ENCODE results near the gene CDH4.

CDH4 gene

GRCh38 chr20:61804752-61805295, 552.8 kb downstream of the CDH4 start:
- no peak overlapping the region for H3K4me2 ChIP-seq (ENCODE audit: low read length)
- no peak overlapping the region for H3K4me3 ChIP-seq (ENCODE audit: low read length)
- H3K4me1 ChIP-seq (ENCODE audit: control insufficient read depth, insufficient read depth, low read length), result peaks cover 12% of the 10 kb centered on the region
- H3K9ac ChIP-seq (ENCODE audit: low read depth, low read length), result no peak overlapping the region
- peaks cover 29% of the 10 kb centered on the region for H3K27me3 ChIP-seq (ENCODE audit: control insufficient read depth, insufficient read depth, low read length)
- H3K36me3 ChIP-seq (ENCODE audit: insufficient read depth, low read length), result no peaks in the 10 kb centered on the region
- H3K9me3 ChIP-seq (replicated peaks; ENCODE audit: low read length), result no peaks in the 10 kb centered on the region

GRCh38 chr20:61805365-61805764, 553.3 kb downstream of the CDH4 start:
- no peaks in the 10 kb centered on the region for H3K9me3 ChIP-seq (replicated peaks; ENCODE audit: low read length)
- peaks cover 29% of the 10 kb centered on the region for H3K27me3 ChIP-seq (ENCODE audit: control insufficient read depth, insufficient read depth, low read length)
- H3K4me2 ChIP-seq (ENCODE audit: low read length), result no peak overlapping the region
- no peak overlapping the region for H3K4me3 ChIP-seq (ENCODE audit: low read length)
- H3K4me1 ChIP-seq (ENCODE audit: control insufficient read depth, insufficient read depth, low read length), result peaks cover 12% of the 10 kb centered on the region
- no peaks in the 10 kb centered on the region for H3K36me3 ChIP-seq (ENCODE audit: insufficient read depth, low read length)
- H3K9ac ChIP-seq (ENCODE audit: low read depth, low read length), result no peak overlapping the region

- no peaks in the 10 kb centered on the region for H3K36me3 ChIP-seq (ENCODE audit: insufficient read depth, low read length)
- H3K9me3 ChIP-seq (replicated peaks; ENCODE audit: low read length), result no peaks in the 10 kb centered on the region
- no peak overlapping the region for H3K9ac ChIP-seq (ENCODE audit: low read depth, low read length)
- peaks cover 12% of the 10 kb centered on the region for H3K4me1 ChIP-seq (ENCODE audit: control insufficient read depth, insufficient read depth, low read length)
- no peak overlapping the region for H3K4me2 ChIP-seq (ENCODE audit: low read length)
- peaks cover 29% of the 10 kb centered on the region for H3K27me3 ChIP-seq (ENCODE audit: control insufficient read depth, insufficient read depth, low read length)
- no peak overlapping the region for H3K4me3 ChIP-seq (ENCODE audit: low read length)
Observed at GRCh38 chr20:61805781-61806180, 553.7 kb downstream of the CDH4 start.

- peaks cover 29% of the 10 kb centered on the region for H3K27me3 ChIP-seq (ENCODE audit: control insufficient read depth, insufficient read depth, low read length)
Observed at GRCh38 chr20:61806314-61806713, 554.3 kb downstream of the CDH4 start.

GRCh38 chr20:61806995-61807394, 554.9 kb downstream of the CDH4 start:
- no peaks in the 10 kb centered on the region for H3K9me3 ChIP-seq (replicated peaks; ENCODE audit: low read length)
- peaks cover 12% of the 10 kb centered on the region for H3K4me1 ChIP-seq (ENCODE audit: control insufficient read depth, insufficient read depth, low read length)
- H3K27me3 ChIP-seq (ENCODE audit: control insufficient read depth, insufficient read depth, low read length), result peaks cover 29% of the 10 kb centered on the region
- H3K4me3 ChIP-seq (ENCODE audit: low read length), result no peak overlapping the region
- H3K4me2 ChIP-seq (ENCODE audit: low read length), result no peak overlapping the region
- H3K36me3 ChIP-seq (ENCODE audit: insufficient read depth, low read length), result no peaks in the 10 kb centered on the region
- H3K9ac ChIP-seq (ENCODE audit: low read depth, low read length), result no peak overlapping the region

More at GRCh38 chr20:61806314-61806713, 554.3 kb downstream of the CDH4 start:
- Histone ChIP-seq H3K9ac (ENCODE audit: low read depth, low read length) (no peak overlapping the region), H3K4me2 (ENCODE audit: low read length) (no peak overlapping the region), H3K9me3 (replicated peaks; ENCODE audit: low read length) (no peaks in the 10 kb centered on the region), H3K4me3 (ENCODE audit: low read length) (no peak overlapping the region), H3K4me1 (ENCODE audit: control insufficient read depth, insufficient read depth, low read length) (peaks cover 12% of the 10 kb centered on the region), H3K36me3 (ENCODE audit: insufficient read depth, low read length) (no peaks in the 10 kb centered on the region)

GRCh38 chr20:61807471-61808160, 555.6 kb downstream of the CDH4 start:
- Histone ChIP-seq H3K27me3 (ENCODE audit: control insufficient read depth, insufficient read depth, low read length) (peaks cover 23% of the 10 kb centered on the region), H3K4me1 (ENCODE audit: control insufficient read depth, insufficient read depth, low read length) (peaks cover 12% of the 10 kb centered on the region), H3K9ac (ENCODE audit: low read depth, low read length) (no peak overlapping the region), H3K36me3 (ENCODE audit: insufficient read depth, low read length) (no peaks in the 10 kb centered on the region), H3K4me3 (ENCODE audit: low read length) (no peak overlapping the region), H3K9me3 (replicated peaks; ENCODE audit: low read length) (no peaks in the 10 kb centered on the region), H3K4me2 (ENCODE audit: low read length) (no peak overlapping the region)

GRCh38 chr20:61808447-61808846, 556.4 kb downstream of the CDH4 start:
- Histone ChIP-seq H3K27me3 (ENCODE audit: control insufficient read depth, insufficient read depth, low read length) (peaks cover 15% of the 10 kb centered on the region), H3K9ac (ENCODE audit: low read depth, low read length) (no peak overlapping the region), H3K4me2 (ENCODE audit: low read length) (no peak overlapping the region), H3K9me3 (replicated peaks; ENCODE audit: low read length) (no peaks in the 10 kb centered on the region), H3K36me3 (ENCODE audit: insufficient read depth, low read length) (no peaks in the 10 kb centered on the region), H3K4me1 (ENCODE audit: control insufficient read depth, insufficient read depth, low read length) (peaks cover 4% of the 10 kb centered on the region), H3K4me3 (ENCODE audit: low read length) (no peak overlapping the region)

GRCh38 chr20:61809006-61809770, 557.1 kb downstream of the CDH4 start:
- Histone ChIP-seq H3K27me3 (ENCODE audit: control insufficient read depth, insufficient read depth, low read length) (peaks cover 9% of the 10 kb centered on the region), H3K9me3 (replicated peaks; ENCODE audit: low read length) (no peaks in the 10 kb centered on the region), H3K9ac (ENCODE audit: low read depth, low read length) (no peak overlapping the region)

GRCh38 chr20:61810066-61810737, 558.1 kb downstream of the CDH4 start:
- Histone ChIP-seq H3K9me3 (replicated peaks; ENCODE audit: low read length) (no peaks in the 10 kb centered on the region), H3K4me2 (ENCODE audit: low read length) (no peak overlapping the region), H3K9ac (ENCODE audit: low read depth, low read length) (no peak overlapping the region), H3K4me3 (ENCODE audit: low read length) (no peak overlapping the region), H3K36me3 (ENCODE audit: insufficient read depth, low read length) (no peaks in the 10 kb centered on the region), H3K4me1 (ENCODE audit: control insufficient read depth, insufficient read depth, low read length) (no peaks in the 10 kb centered on the region), H3K27me3 (ENCODE audit: control insufficient read depth, insufficient read depth, low read length) (peaks cover 9% of the 10 kb centered on the region)

More at GRCh38 chr20:61809006-61809770, 557.1 kb downstream of the CDH4 start:
- Histone ChIP-seq H3K4me1 (ENCODE audit: control insufficient read depth, insufficient read depth, low read length) (no peaks in the 10 kb centered on the region), H3K36me3 (ENCODE audit: insufficient read depth, low read length) (no peaks in the 10 kb centered on the region), H3K4me2 (ENCODE audit: low read length) (no peak overlapping the region), H3K4me3 (ENCODE audit: low read length) (no peak overlapping the region)

- H3K27me3 ChIP-seq (ENCODE audit: control insufficient read depth, insufficient read depth, low read length), result peaks cover 9% of the 10 kb centered on the region
- H3K9me3 ChIP-seq (replicated peaks; ENCODE audit: low read length), result no peaks in the 10 kb centered on the region
- no peak overlapping the region for H3K9ac ChIP-seq (ENCODE audit: low read depth, low read length)
- no peak overlapping the region for H3K4me2 ChIP-seq (ENCODE audit: low read length)
- no peaks in the 10 kb centered on the region for H3K36me3 ChIP-seq (ENCODE audit: insufficient read depth, low read length)
- no peaks in the 10 kb centered on the region for H3K4me1 ChIP-seq (ENCODE audit: control insufficient read depth, insufficient read depth, low read length)
- no peak overlapping the region for H3K4me3 ChIP-seq (ENCODE audit: low read length)
Observed at GRCh38 chr20:61810738-61811135, 558.7 kb downstream of the CDH4 start.

- no peaks in the 10 kb centered on the region for H3K4me1 ChIP-seq (ENCODE audit: control insufficient read depth, insufficient read depth, low read length)
- H3K36me3 ChIP-seq (ENCODE audit: insufficient read depth, low read length), result no peaks in the 10 kb centered on the region
- no peak overlapping the region for H3K4me2 ChIP-seq (ENCODE audit: low read length)
- no peaks in the 10 kb centered on the region for H3K9me3 ChIP-seq (replicated peaks; ENCODE audit: low read length)
- H3K4me3 ChIP-seq (ENCODE audit: low read length), result no peak overlapping the region
- H3K27me3 ChIP-seq (ENCODE audit: control insufficient read depth, insufficient read depth, low read length), result peaks cover 9% of the 10 kb centered on the region
- H3K9ac ChIP-seq (ENCODE audit: low read depth, low read length), result no peak overlapping the region
Observed at GRCh38 chr20:61811166-61811565, 559.1 kb downstream of the CDH4 start.
